Nephron progenitor cell (in vitro differentiated cells): Measurements from ENCODE around the gene PARD3.

Experiments
- DNase-seq: peaks from one replicate; pipeline ENCODE4 v3.0.0; 2021
- H3K27ac Mint-ChIP-seq: 2 replicates; pipeline ENCODE4 v1.8.0; 2021; ENCODE audit warnings: mild to moderate bottlenecking, moderate library complexity, mixed read lengths
- H3K27me3 Mint-ChIP-seq: 2 replicates; pipeline ENCODE4 v1.8.0; 2021; ENCODE audit warnings: mild to moderate bottlenecking, low read depth, mixed read lengths; ENCODE audit not compliant: poor library complexity
- H3K36me3 Mint-ChIP-seq: 2 replicates; pipeline ENCODE4 v1.8.0; 2021; ENCODE audit warnings: low read depth, mixed read lengths
- H3K4me1 Mint-ChIP-seq: 2 replicates; pipeline ENCODE4 v1.8.0; 2021; ENCODE audit warnings: mixed read lengths
- H3K4me3 Mint-ChIP-seq: 2 replicates; pipeline ENCODE4 v1.8.0; 2021; ENCODE audit warnings: mild to moderate bottlenecking, moderate library complexity, mixed read lengths
- H3K9me3 Mint-ChIP-seq: 2 replicates; pipeline ENCODE4 v1.8.0; 2021; ENCODE audit warnings: mild to moderate bottlenecking, moderate library complexity, mixed read lengths
- CTCF ChIP-seq: fragments of 200-600 bp; sonication (generic); IDR thresholded peaks from 2 replicates; pipeline ENCODE4 v1.5.0; 2021; ENCODE audit warnings: antibody characterized with exemption

PARD3 gene

DNA sequence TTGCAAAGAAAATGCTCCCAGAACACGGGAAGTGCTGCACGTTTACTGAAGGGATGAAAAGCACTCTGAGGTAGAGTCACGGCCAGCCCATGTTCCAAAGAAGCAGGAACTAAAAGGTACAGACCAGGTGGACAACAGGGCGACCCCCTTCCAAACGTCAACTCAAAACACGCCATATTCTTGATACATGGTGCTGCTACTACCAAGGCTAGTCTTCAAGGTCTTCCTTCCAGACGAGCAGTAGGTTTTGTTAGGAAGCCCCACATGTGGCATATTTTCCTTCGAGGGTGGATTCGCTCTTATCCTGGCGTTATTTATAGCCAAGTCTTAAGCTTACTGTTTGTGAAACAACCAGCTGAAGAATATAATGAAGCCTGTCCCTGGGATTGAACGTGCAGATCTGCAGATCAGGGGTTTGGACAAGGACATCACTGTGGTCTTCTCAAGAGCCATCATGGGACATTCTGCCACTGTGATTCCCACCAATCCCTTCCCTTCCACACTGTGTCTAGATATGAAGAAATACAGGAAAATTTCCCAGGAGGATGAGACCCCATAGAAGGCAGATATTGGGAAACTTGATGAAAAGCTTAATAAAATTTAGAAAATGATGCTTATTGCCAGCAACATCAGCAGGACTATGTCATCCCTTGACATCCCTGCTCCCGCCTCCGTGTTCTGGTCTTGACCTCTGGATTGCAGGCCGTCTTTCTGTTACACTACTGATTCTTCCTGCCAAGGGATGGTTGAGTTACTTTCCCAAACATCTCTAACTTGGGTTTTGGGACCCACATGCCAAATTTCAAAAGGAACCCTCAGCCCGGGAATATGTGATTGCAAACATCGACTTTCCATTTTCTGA is 734.4 kb downstream of the PARD3 start:
- TF ChIP-seq CTCF, result no peak
- Mint-ChIP-seq H3K4me3 (no peak overlapping the region), H3K27ac (no peak overlapping the region), H3K36me3 (peaks cover 6% of the 10 kb centered on the region), H3K27me3 (peaks cover 8% of the 10 kb centered on the region), H3K4me1 (peaks cover 5% of the 10 kb centered on the region), H3K9me3 (peaks cover 38% of the 10 kb centered on the region)
- no peak for DNase-seq

DNA sequence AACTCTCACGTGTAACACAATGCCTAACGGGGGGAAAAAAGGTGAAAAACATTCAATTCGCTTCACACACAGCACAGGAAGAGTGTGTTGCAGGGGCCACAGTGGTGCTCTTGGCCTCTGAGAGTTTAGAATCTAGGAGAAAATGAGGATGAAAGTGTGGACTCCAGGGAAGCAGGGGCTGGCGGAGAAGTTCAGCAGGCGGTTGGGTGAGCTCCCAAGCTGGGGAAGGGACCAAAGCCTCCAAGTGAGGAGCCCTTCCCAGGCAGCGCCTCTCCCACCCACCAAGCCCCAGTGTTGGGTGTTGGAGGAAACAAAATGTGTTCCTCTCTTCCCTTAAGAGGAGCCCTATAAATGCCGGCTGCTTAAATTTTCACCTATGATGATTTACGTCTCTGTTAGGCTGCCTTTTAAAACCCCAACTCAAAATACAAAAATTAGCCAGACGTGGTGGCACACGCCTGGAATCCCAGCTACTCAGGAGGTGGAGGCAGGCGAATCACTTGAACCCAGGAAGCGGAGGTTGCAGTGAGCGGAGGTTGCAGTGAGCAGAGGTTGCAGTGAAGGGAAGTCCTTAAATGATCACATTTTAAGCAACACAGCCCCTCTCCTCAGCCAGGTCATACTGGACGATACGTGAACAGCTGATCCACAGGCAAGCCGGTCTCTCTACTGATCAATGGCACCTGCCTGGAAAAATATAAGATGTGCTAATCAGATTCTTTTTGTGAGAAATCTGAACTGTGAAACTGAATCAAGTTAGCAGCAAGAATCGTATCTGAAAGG is 735.2 kb downstream of the PARD3 start:
- Mint-ChIP-seq H3K36me3 (peaks cover 6% of the 10 kb centered on the region), H3K27me3 (peaks cover 13% of the 10 kb centered on the region), H3K9me3 (peaks cover 44% of the 10 kb centered on the region), H3K27ac (no peak overlapping the region), H3K4me1 (peaks cover 5% of the 10 kb centered on the region), H3K4me3 (no peak overlapping the region)
- no peak for TF ChIP-seq CTCF
- DNase-seq, result no peak

DNA sequence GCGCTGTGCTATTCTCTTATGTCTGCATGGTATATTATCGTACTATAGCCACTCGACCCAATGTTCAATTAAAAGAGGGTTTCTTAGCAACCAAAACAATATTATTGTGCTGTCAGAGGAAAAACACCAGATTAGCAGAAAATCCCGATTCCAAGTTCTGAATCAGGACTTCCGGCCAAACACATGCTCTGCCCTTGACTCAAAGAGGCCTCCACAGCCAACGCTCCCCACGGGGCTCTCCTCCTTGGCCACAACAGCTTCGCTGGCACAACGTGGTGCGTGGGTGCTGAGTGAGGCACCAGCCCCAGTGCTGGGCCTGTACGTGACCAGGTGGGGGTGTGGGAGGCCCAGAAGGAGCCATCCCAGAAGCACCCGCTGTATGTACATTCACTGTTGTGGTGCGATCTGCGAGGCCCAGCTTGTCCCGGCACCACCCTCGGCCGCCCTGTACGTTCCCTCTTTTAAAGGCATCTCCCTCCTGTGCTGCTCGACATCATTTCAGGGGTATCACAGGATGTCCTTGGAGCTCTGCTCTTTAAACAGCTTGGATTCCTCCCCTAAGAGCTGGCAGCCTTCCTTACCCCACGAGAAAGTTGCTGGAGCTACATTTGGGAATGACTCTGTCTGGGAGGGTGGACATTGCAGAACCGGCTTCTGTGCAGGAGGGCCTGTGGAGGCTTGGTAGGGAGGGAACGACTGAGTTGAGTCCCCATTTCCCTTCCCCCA is 736.2 kb downstream of the PARD3 start:
- peaks cover 15% of the 10 kb centered on the region for H3K27me3 Mint-ChIP-seq
- H3K36me3 Mint-ChIP-seq, result peaks cover 5% of the 10 kb centered on the region
- no peak for TF ChIP-seq CTCF
- H3K27ac Mint-ChIP-seq, result no peak overlapping the region
- DNase-seq, result no peak
- H3K9me3 Mint-ChIP-seq, result peaks cover 36% of the 10 kb centered on the region
- H3K4me3 Mint-ChIP-seq, result no peak overlapping the region
- peaks cover 5% of the 10 kb centered on the region for H3K4me1 Mint-ChIP-seq

- Mint-ChIP-seq H3K27ac (no peak overlapping the region), H3K4me1 (peaks cover 5% of the 10 kb centered on the region), H3K36me3 (no peaks in the 10 kb centered on the region), H3K4me3 (no peak overlapping the region), H3K27me3 (peaks cover 12% of the 10 kb centered on the region), H3K9me3 (peaks cover 28% of the 10 kb centered on the region)
- DNase-seq, result no peak
- TF ChIP-seq CTCF, result no peak
Observed at GRCh38 chr10:34078017-34078744, 736.9 kb downstream of the PARD3 start.

DNA sequence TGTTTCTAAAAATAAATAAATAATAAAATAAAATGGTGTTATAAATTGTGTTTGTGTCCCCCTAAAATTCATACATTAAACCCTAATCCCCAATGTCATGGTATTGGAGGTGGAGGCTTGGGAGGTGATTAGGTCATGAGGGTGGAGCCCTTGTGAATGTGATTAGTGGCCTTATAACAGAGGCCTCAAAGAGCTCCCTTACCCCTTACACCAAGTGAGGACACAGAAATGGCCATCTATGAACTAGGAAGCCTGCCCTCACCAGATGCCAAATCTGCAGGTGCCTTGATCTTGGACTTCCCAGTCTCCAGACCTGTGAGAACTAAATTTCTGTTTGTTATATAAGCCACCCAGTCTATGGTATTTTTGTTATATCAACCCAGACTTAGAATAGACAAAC is 738.7 kb downstream of the PARD3 start:
- no peak for TF ChIP-seq CTCF
- H3K27me3 Mint-ChIP-seq, result peaks cover 12% of the 10 kb centered on the region

More for the DNA sequence above, 738.7 kb downstream of the PARD3 start:
- H3K27ac Mint-ChIP-seq, result no peak overlapping the region
- no peaks in the 10 kb centered on the region for H3K36me3 Mint-ChIP-seq
- H3K9me3 Mint-ChIP-seq, result peaks cover 30% of the 10 kb centered on the region
- DNase-seq, result no peak
- peaks cover 5% of the 10 kb centered on the region for H3K4me1 Mint-ChIP-seq
- no peak overlapping the region for H3K4me3 Mint-ChIP-seq
